Vagina (tissue), 2 donors: ENCODE results near the gene APOE. TPM values are rescaled to one million over a fixed set of nuclear protein-coding genes. Genes with fewer than 3 reads are reported as not detected.
"Not testable (repeated sequence)": the region's sequence is repeated elsewhere in the genome, so short reads cannot be mapped to it uniquely, and the experiment has no call there.

ENCODE experiments used
- DNase-seq, 2 donors: peaks; one replicate each; pipeline ENCODE4 v3.0.0-alpha.2; 2017; ENCODE audit errors: extremely low spot score in 2 of 2
- H3K27ac ChIP-seq: fragments of 200-600 bp; sonication (generic); one replicate; pipeline ENCODE4 v1.5.1; 2019
- H3K27me3 ChIP-seq: fragments of 200-600 bp; sonication (generic); one replicate; pipeline ENCODE4 v1.5.1; 2019
- H3K36me3 ChIP-seq, 2 donors: fragments of 200-600 bp; sonication (generic); one replicate each; pipeline ENCODE4 v1.5.1; 2017 to 2019
- H3K4me1 ChIP-seq: fragments of 200-600 bp; sonication (generic); one replicate; pipeline ENCODE4 v1.5.1; 2019
- H3K4me3 ChIP-seq, 2 donors: fragments of 200-600 bp; sonication (generic); 1 replicate in 1 of 2; 2 replicates in 1 of 2; pipeline ENCODE4 v1.5.1; 2016 to 2019
- H3K9me3 ChIP-seq: fragments of 200-600 bp; sonication (generic); one replicate; pipeline ENCODE4 v1.5.1; 2019
- CTCF ChIP-seq, 3 experiments: fragments of 450-650 bp in 2 of 3; fragments of 200-600 bp in 1 of 3; sonication (generic) in 1 of 3; IDR thresholded peaks; one replicate each; pipeline ENCODE4 v1.5.1; 2017 to 2019; ENCODE audit warnings: antibody characterized with exemption in 3 of 3, mild to moderate bottlenecking in 2 of 3, moderate library complexity in 2 of 3
- POLR2A ChIP-seq, 2 donors: fragments of 450-650 bp; IDR thresholded peaks; one replicate each; pipeline ENCODE4 v1.6.1; 2017; ENCODE audit warnings: antibody characterized with exemption in 2 of 2, mild to moderate bottlenecking in 2 of 2, moderate library complexity in 2 of 2
- POLR2AphosphoS5 ChIP-seq, 2 donors: sonication (generic); formaldehyde crosslinking; IDR thresholded peaks; one replicate each; pipeline ENCODE4 v1.9.0; 2017; ENCODE audit warnings: antibody characterized with exemption in 2 of 2, mild to moderate bottlenecking in 2 of 2, low read depth in 1 of 2; ENCODE audit not compliant: insufficient read depth in 1 of 2
- intact Hi-C: fragments of 100-400 bp; cut with DNase I; formaldehyde crosslinking; loops from one replicate; pipeline ENCODE4 v1.15.1; 2023
- total RNA-seq: library from RNA; depleted of rRNA; stranded (reverse); fragments of >200 nt; gene quantifications from one replicate; pipeline ENCODE4 v1.2.3, GENCODE V29; 2016

APOE gene
- total RNA-seq, result 170 TPM

GRCh38 chr19:44905437-44906160 lies at the start of gene APOE:
APOE (plus strand) TSS chr19:44905796; CDS start chr19:44906625, 829 bp downstream.
- no peaks in the 10 kb centered on the region for H3K27me3 ChIP-seq
- no peak for DNase-seq
- H3K27ac ChIP-seq, result peak within 1 kb of the TSS; percentile 53
- peaks cover 29% of the 10 kb centered on the region for H3K4me1 ChIP-seq
- peaks cover 0 to 17% of the 10 kb centered on the region in 2 donors for H3K36me3 ChIP-seq
- intact Hi-C loops, result no loop called here
- no peak for TF ChIP-seq CTCF (IDR thresholded peaks at IDR 0.05)
- peak in 1 of 2 donors; percentile 65 for TF ChIP-seq POLR2AphosphoS5 (IDR thresholded peaks at IDR 0.05; ENCODE audit: insufficient read depth in 1 of 2, low read depth in 1 of 2)
- no peak for TF ChIP-seq POLR2A (IDR thresholded peaks at IDR 0.05)
- peak within 1 kb of the TSS; percentile 21 to 32 for H3K4me3 ChIP-seq
- H3K9me3 ChIP-seq, result no peaks in the 10 kb centered on the region

- Histone ChIP-seq H3K4me3 (no peak overlapping the region), H3K36me3 (no peaks in the 10 kb centered on the region), H3K4me1 (no peaks in the 10 kb centered on the region), H3K9me3 (no peaks in the 10 kb centered on the region), H3K27me3 (no peaks in the 10 kb centered on the region), H3K27ac (no peak overlapping the region)
- intact Hi-C loops, result no loop called here
- no peak for DNase-seq
- no peak for TF ChIP-seq CTCF (IDR thresholded peaks at IDR 0.05)
- no peak for TF ChIP-seq POLR2A (IDR thresholded peaks at IDR 0.05)
- no peak for TF ChIP-seq POLR2AphosphoS5 (IDR thresholded peaks at IDR 0.05; ENCODE audit: insufficient read depth in 1 of 2, low read depth in 1 of 2)
Measured at GRCh38 chr19:44856421-44857083, 49.0 kb upstream of the APOE start.

- no peak for DNase-seq
- no peak for TF ChIP-seq POLR2AphosphoS5 (IDR thresholded peaks at IDR 0.05; ENCODE audit: insufficient read depth in 1 of 2, low read depth in 1 of 2)
- TF ChIP-seq CTCF (IDR thresholded peaks at IDR 0.05), result no peak
- no peak for TF ChIP-seq POLR2A (IDR thresholded peaks at IDR 0.05)
- Histone ChIP-seq H3K27ac (no peak overlapping the region), H3K36me3 (no peaks in the 10 kb centered on the region), H3K4me3 (no peak overlapping the region), H3K27me3 (no peaks in the 10 kb centered on the region), H3K4me1 (no peaks in the 10 kb centered on the region), H3K9me3 (no peaks in the 10 kb centered on the region)
- intact Hi-C loops, result no loop called here
Measured at GRCh38 chr19:44857837-44858236, 47.8 kb upstream of the APOE start.

- H3K4me1 ChIP-seq, H3K9me3 ChIP-seq, H3K4me3 ChIP-seq, H3K36me3 ChIP-seq, H3K27me3 ChIP-seq, H3K27ac ChIP-seq, intact Hi-C loops, DNase-seq: not testable (repeated sequence)
Measured at GRCh38 chr19:44861576-44861975, 44.0 kb upstream of the APOE start.

GRCh38 chr19:44863990-44864389 lies 41.6 kb upstream of the APOE start:
- Histone ChIP-seq H3K27me3 (no peaks in the 10 kb centered on the region), H3K4me1 (no peaks in the 10 kb centered on the region), H3K36me3 (peaks cover 0 to 9% of the 10 kb centered on the region in 2 donors), H3K27ac (no peak overlapping the region), H3K9me3 (no peaks in the 10 kb centered on the region), H3K4me3 (no peak overlapping the region)
- intact Hi-C loops, result no loop called here
- no peak for DNase-seq
- TF ChIP-seq POLR2AphosphoS5 (IDR thresholded peaks at IDR 0.05; ENCODE audit: insufficient read depth in 1 of 2, low read depth in 1 of 2) (no peak), POLR2A (IDR thresholded peaks at IDR 0.05) (no peak), CTCF (IDR thresholded peaks at IDR 0.05) (no peak)
